ENCODE data around the gene PRPF8.
A peak's percentile ranks its signal among the peaks of the same experiment; 100 is the strongest.

PRPF8 gene

GRCh38 chr17:1624650-1625049 is 60.0 kb downstream of the PRPF8 start:
- no peak for DNase-seq

- no peak for DNase-seq
Observed at GRCh38 chr17:1623057-1623630, 61.5 kb downstream of the PRPF8 start.

- DNase-seq, result no peak
Observed at GRCh38 chr17:1621273-1621954, 63.3 kb downstream of the PRPF8 start.

GRCh38 chr17:1620486-1620885 is 64.2 kb downstream of the PRPF8 start:
- no peak for DNase-seq

GRCh38 chr17:1617620-1618174 is 67.0 kb downstream of the PRPF8 start:
- peak; percentile 59 for DNase-seq

GRCh38 chr17:1616101-1616500 is 68.6 kb downstream of the PRPF8 start:
- no peak for DNase-seq

- no peak for DNase-seq
Observed at GRCh38 chr17:1612400-1612799, 72.3 kb downstream of the PRPF8 start.

GRCh38 chr17:1611715-1612114 is 73.0 kb downstream of the PRPF8 start:
- peak; percentile 95 for DNase-seq

- DNase-seq, result no peak
Observed at GRCh38 chr17:1608676-1609075, 76.0 kb downstream of the PRPF8 start.

- DNase-seq, result no peak
Observed at GRCh38 chr17:1607971-1608320, 76.7 kb downstream of the PRPF8 start.

GRCh38 chr17:1606352-1606985 is 78.2 kb downstream of the PRPF8 start:
- peak; percentile 90 for DNase-seq

GRCh38 chr17:1605681-1606351 is 78.9 kb downstream of the PRPF8 start:
- no peak for DNase-seq

GRCh38 chr17:1604831-1605528 is 79.7 kb downstream of the PRPF8 start:
- DNase-seq, result no peak

- DNase-seq, result no peak
Observed at GRCh38 chr17:1601571-1601970, 83.1 kb downstream of the PRPF8 start.
